GM21723 (cell line): ENCODE results near the gene SLIT3.
A peak's percentile ranks its signal among the peaks of the same experiment; 100 is the strongest.

Experiments used
- ATAC-seq: cut with Tn5 transposase; IDR thresholded peaks from one replicate; pipeline ENCODE4 v1.9.1; 2021; ENCODE audit warnings: mild to moderate bottlenecking, moderate library complexity; ENCODE audit not compliant: unreplicated experiment

Gene SLIT3

GRCh38 chr5:168695301-168695835, 605.6 kb downstream of the SLIT3 start:
- ATAC-seq: no peak

GRCh38 chr5:168694289-168694688, 606.6 kb downstream of the SLIT3 start:
- ATAC-seq: no peak

GRCh38 chr5:168693883-168694282, 607.1 kb downstream of the SLIT3 start:
- ATAC-seq: no peak

GRCh38 chr5:168693297-168693696, 607.6 kb downstream of the SLIT3 start:
- no peak for ATAC-seq

GRCh38 chr5:168691891-168692290, 609.0 kb downstream of the SLIT3 start:
- ATAC-seq: no peak

GRCh38 chr5:168689260-168689659, 611.7 kb downstream of the SLIT3 start:
- no peak for ATAC-seq

GRCh38 chr5:168686837-168687236, 614.1 kb downstream of the SLIT3 start:
- ATAC-seq: no peak

GRCh38 chr5:168685566-168685965, 615.4 kb downstream of the SLIT3 start:
- ATAC-seq: no peak

GRCh38 chr5:168683927-168684295, 617.0 kb downstream of the SLIT3 start:
- no peak for ATAC-seq

GRCh38 chr5:168683247-168683926, 617.6 kb downstream of the SLIT3 start:
- no peak for ATAC-seq

- ATAC-seq: no peak
Observed at GRCh38 chr5:168681556-168682183, 619.3 kb downstream of the SLIT3 start.

GRCh38 chr5:168680395-168680794, 620.5 kb downstream of the SLIT3 start:
- no peak for ATAC-seq

- ATAC-seq: peak; percentile 69
Observed at GRCh38 chr5:168679515-168679920, 621.4 kb downstream of the SLIT3 start.

- no peak for ATAC-seq
Observed at GRCh38 chr5:168676501-168676900, 624.4 kb downstream of the SLIT3 start.

GRCh38 chr5:168675883-168676408, 625.0 kb downstream of the SLIT3 start:
- ATAC-seq: no peak

- no peak for ATAC-seq
Observed at GRCh38 chr5:168674893-168675482, 626.0 kb downstream of the SLIT3 start.

GRCh38 chr5:168672888-168673287, 628.1 kb downstream of the SLIT3 start:
- no peak for ATAC-seq

GRCh38 chr5:168672016-168672415, 628.9 kb downstream of the SLIT3 start:
- no peak for ATAC-seq

- no peak for ATAC-seq
Observed at GRCh38 chr5:168670881-168671575, 629.9 kb downstream of the SLIT3 start.

- no peak for ATAC-seq
Observed at GRCh38 chr5:168669668-168670378, 631.1 kb downstream of the SLIT3 start.

GRCh38 chr5:168669156-168669555, 631.8 kb downstream of the SLIT3 start:
- no peak for ATAC-seq
